Measurements from ENCODE around the gene ARL3.
A peak's percentile ranks its signal among the peaks of the same experiment; 100 is the strongest.
"Not testable (repeated sequence)": the region's sequence is repeated elsewhere in the genome, so short reads cannot be mapped to it uniquely, and the experiment has no call there.

ARL3 gene

DNA sequence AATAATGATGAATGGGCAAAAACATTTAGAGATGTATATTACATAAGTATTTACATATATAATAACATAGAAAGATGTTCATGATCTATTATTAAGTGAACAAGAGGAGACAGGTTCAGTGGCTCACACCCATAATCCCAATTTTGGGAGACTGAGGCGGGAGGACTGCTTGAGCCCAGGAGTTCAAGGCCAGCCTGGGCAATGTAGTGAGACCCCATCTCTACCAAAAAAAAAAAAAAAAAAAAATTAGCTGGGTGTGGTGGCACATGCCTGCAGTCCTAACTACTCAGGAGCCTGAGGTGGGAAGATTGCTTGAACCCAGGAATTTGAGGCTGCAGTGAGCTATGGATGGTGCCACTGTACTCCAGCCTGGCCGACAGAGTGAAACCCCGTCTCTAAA is 12.4 kb downstream of the ARL3 start:
- DNase-seq, result no peak

DNA sequence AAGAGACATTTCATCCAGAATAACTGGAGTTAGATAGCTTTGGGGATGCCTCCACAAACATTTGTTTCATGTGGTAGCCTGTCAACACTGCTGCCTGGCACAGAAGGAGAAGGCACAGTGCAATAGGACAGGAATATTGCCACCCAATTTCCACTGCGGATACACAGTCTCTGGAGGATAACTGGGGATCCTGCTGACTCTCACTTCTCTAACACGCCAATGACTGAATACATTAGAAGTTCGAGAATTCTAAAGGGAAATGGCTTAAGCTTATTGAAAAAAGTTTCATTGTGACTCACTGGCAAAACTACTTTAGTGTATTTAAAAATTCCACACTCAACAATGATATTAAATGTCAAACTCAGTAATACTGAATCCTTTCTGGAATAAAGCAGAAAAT is 12.9 kb downstream of the ARL3 start:
- no peak for DNase-seq

DNA sequence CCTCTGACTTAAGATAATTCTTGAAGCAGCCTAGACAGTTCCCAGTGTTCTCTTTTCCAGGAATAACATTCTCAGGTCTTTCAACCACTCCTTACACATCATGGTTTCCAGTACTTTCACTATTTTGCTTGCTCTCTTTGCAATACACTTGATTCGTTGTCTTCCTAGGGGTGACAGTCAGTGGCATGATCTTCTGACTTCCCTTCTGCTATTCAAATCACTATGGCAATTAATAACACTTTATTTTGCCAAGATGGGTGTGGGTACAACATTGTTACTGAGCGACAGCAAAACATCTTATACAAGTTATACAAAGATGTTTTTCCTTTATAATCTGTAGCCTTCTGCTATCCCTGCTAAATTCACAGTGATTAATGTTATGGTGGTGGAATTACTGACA is 15.3 kb downstream of the ARL3 start:
- no peak for DNase-seq

DNA sequence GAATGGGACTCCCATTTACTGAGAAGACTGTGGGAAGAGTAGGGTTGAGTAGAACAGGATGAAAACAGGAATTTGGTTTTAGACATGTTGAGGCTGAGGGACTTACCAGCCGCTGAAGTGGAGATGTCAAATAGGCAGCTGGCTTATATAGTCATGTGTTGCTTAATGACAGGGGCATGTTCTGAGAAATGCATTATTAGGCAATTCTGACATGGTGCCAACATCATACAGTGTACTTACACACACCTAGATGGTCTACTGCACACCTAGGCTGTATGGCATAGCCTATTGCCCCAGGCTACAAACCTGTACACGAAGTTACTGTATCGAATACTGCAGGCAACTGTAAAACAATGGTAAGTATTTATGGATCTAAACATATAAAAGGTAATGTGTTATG is 17.5 kb downstream of the ARL3 start:
- DNase-seq, result no peak

DNA sequence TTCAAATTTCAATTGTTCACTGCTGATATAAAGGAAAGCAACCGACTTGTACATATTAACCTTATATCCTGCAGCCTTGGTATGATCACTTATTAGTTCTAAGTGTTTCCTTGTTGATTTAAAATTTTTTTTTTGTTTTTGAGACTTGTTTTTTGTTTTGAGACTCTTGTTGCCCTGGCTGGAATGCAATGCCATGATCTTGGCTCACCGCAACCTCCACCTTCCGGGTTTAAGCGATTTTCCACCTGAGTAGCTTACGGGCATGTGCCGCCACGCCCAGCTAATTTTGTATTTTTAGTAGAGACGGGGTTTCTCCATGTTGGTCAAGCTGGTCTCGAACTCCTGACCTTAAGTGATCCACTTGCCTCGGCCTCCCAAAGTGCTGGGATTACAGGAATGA is 18.8 kb downstream of the ARL3 start:
- DNase-seq, result not testable (repeated sequence)

DNA sequence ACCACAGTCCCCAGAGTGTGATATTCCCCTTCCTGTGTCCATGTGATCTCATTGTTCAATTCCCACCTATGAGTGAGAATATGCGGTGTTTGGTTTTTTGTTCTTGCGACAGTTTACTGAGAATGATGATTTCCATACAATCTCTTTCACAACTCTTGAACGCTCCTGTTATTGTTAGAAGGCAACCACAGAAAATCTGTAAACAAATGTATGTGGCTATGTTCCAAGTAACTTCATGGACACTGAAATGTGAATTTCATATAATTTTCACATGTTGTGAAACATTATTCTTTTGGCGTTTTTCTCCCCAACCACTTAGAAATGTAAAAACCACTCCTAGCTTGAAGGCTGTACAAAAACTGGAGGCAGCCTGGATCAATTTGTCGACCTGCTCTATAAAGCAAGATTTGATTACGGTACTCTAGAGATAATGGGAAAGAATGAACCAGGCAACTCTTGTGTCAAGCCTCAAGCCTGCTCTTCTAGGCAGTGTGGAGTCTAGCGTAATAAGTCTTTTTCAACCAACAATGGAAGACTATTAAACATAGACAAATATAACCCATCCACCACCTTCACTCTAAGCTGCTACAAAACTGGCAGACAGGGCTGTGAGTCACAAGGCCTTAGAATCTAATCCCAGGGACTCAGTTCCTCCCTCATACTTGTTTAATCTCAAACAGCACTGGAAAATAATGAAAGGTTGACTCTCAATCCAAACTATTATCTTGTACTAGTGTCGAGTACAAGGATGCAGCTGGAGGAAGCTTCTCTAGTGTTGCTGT is 22.7 kb downstream of the ARL3 start:
- no peak for DNase-seq

DNA sequence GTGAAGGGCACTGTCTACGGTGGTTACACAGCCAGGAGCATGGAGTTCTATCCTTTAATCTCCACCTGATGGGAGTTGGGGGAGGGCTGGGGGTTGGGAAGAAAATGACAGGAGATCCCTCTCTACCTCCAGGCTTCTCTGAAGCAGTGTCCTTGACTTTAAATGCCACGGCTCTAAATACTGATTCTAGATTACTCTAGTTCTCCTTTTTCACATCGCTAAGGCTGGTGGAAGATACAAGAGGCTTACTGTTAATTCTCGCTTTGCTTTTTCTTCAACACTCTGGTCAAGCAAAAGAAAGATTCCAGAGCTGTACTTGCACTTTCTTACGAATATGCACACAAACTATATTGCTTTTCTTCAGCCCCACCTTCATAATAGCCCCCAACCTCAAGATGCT is 30.5 kb downstream of the ARL3 start:
- no peak for DNase-seq

DNA sequence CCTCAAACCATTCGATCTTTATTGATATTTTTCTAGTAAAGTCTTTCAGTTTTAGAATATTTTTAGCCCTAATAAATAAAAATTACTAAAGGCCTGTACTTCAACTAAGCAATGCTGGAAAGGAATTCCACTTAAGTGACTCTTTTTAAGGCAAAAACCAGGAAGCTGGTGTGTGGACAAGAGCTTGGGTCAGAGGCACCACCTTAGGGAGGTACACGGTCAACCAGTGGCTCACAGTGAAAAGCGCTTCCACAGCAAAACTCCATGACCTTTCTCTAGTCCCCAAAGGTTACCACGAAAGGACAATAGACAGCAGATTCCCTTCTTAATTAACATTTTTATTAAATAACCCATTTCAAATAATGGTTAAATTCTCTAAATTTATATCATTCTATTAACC is 31.2 kb downstream of the ARL3 start:
- no peak for DNase-seq

DNA sequence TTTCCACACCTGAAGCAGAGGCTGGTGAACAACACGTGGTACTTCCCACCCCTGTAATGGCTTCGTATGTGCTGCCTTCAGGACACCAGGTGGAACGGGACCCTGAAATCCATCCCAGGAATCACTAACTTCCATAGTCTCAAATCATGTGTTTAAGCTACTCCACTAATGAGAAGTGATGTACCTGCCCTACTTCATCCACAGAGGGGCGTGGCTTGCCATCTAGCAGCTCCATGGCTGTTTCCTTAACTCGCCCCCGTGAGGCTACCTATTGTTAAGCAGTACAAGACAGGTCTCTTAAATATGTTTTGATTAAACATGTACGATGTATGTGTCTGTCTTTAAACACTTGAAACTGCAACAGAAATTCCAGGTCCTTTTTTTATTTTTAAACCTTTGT is 31.8 kb downstream of the ARL3 start:
- DNase-seq, result no peak

DNA sequence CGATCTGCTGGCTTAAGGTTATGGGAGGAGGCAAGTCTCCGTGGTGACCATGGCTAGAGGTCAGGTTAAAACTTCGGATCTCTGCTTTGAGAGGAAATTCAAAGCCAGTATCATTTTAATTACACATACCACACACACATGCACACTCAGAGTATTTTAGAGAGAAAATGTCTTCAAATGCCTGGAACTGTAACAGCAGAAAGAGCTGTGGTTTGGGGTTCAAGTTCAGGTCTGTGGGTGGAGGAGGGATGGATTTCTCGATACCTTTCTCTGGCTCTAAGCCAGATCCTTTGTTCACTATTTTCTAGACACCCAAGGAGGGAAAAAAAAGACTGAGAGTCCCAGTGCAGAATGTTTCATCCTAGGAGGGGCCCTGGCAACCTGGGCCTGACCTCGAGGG is 32.5 kb downstream of the ARL3 start:
- DNase-seq, result no peak

DNA sequence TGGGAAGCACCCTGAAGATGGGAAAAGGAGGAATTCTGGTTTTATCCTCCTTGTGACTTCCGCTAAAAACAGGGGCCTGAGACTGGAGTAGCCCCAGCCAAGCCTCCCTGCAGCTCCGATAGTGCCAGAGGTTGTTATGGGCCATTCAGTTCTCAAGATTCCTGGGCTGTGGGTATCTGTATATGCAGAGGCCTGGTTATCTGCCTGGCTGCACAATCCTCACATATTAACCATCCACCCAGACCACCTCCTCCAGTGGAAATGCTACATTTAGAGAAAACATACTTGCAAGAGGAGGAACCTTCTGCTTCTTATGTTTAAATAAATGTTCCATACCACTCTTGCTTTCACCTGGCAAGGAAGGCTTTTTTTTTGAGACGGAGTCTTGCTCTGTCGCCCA is 34.6 kb downstream of the ARL3 start:
- no peak for DNase-seq

DNA sequence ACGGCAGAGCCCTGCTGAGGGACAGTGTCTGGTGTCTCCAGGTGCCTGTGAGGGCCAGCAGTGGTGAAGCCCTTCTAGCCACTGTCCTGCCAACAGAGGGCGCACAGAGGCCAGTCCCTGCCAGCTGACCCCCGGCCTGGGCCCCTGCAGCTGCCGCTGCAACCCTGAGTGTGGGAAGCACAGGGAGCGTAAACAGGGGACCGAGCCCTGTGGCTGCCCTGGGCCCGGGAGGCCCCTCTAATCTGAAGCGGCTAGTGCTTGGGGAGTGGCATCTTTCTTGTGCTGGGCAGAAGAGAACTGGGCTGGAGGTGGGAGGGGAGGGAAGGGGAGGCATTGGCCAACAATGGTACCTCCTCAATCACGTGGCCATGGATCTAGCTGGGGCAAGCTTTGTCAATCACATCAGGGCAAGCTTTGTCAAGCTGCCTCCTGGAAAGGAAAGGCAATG is 35.3 kb downstream of the ARL3 start:
- peak; percentile 56 for DNase-seq

DNA sequence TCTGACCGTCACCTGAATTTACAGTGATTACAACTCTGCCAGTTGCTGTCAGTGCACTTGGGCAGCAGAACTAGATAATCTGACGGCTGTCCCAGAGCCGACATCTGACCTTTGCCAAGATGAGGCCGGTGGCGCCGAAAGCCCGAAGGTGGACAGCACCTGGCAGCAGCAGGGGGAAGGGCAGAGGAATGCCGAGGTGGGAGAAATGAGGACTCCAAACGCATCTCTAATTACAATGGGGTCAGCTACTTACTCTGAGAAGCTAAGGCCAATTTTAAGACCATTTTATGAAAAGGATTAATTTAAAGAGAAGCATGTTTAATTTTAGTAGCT is 36.2 kb downstream of the ARL3 start:
- no peak for DNase-seq

DNA sequence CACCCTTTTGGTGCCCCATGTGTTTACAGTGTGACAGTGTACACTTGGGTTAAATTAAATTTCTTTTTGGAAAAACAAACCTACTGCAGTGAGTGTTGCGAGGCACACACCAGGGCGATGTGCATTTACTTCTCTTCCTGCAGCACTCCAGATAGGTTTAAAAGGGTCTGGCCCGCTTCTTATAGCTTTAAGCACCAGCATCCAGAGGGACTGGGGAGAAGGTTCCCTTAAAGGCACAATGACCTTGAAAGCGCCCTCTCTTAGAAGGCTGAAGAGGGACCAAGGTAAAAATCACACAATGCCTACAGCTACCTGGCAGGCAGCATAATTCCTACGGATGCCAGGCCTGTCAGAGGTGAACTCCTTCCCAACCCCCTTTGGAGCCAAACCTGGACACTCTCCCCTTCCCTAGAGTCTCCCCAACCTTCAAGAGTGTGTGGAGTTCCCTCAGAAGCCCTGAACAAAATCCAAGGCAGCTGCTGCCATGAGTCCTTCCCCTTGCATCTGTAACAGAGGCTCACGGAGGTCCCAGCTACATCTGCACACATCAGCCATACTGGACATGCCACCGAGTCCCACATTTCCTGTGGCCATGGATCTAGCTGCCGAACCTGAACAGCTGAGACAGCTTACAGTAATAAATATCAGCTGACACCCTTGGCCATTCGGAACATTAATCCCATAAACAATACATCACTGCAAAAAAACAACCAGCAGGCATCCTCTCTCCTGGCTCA is 36.7 kb downstream of the ARL3 start:
- no peak for DNase-seq

DNA sequence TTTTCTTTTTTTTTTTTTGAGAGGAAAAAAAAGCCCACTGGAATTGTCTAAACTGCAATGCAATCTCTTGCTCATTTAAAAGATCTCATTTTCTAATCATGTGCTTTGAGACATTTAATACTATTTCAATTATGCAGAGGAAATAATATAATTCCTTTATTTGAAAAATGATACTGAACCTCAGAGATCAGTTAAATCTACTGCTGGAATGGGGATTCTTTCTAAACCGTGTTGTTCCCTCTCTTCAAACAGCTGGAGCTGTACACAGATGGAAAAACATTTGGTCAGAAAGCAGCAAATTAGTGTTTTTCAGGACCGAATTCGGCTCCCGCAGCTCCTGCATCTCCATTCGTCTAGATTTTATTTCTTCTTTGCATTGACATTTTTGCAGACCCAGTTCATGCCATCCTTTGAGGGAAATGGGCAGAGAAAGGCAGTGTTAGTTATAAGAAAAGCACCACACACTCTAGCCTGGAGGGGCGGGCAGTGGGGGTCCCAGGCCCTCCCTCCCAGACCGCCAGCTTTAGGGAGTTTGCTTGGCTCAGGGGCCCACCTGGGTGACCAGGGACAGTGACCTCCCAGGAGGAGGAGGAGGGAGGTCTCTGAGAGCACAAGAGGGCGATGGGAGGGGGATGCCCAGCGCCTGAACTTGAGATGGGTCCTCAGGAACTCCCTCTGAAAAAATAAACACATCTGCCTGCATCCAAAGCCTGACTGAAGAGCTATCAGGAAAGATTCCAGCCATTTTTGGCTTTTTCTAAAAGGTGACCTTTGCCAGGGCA is 37.5 kb downstream of the ARL3 start:
- no peak for DNase-seq

DNA sequence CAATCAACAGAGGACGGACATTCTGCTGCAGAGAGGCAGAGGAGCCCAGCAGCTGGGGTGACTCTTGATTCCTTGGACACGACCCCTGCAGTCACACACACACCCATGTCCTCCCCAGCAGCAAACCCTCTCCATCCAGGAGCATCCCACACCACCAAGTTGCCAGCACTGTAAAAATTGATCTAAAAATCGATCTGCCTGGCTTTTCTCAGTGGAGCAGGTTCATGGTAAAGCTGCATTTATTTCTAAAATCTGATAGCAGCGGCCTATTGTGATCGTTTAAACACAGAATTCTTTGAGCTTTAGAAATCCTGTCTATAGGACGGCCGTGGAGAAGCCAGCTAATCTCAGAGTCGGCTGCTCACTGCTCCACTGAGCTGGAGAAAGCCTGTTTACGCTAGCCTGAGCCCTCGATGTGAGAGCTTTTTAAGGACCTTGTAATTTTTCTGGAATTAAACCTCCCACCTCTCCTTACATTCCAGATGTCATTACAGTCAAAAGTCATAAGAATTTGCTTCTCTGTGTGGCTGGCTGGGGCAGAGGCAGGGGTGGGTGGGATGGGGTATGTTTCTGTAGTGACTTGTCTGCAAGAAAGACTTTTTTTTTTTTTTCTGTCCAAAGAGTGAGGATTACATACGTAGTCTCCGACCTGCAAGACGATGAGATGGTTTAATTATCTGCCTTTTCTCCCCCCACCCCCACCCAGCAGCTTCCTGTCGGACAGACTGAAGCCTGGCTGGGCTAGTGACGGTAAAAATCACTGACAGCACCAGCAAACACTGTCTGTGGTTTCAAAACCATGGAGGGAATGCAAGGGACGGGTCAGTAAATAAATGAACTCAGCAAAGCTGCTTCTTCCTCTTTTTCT is 38.3 kb downstream of the ARL3 start:
- no peak for DNase-seq

DNA sequence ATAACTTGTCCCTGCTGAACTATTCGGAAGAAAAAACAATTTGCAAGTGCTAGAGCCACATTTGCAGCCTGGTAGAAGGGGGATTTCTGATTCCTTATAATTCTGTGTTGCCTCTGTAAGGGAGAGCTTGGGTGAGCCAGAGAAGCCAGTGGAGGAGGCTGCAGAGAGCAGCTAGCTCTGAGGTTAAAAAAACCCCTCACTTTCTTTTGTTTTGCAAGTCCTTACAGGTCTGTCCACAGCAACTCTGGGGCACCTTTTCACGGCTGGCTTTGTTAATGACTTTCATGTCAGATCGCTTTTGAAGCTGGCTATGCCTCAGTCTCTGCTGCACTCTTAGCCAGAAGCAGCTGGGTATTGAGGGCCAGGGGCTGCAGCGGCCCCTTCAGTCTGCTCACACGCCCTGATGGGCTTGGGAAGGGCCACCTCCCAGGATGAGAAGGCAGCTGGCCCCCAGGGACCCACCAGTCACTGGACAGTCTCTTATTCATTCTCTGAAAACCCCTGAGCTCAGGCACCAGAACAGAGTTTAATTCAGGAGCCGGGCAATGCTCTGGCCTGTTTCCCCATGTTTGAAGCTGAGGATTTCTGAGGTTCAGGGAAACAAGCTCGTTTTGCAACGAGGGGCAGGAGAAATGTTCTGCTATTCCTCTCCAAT is 39.1 kb downstream of the ARL3 start:
- no peak for DNase-seq

DNA sequence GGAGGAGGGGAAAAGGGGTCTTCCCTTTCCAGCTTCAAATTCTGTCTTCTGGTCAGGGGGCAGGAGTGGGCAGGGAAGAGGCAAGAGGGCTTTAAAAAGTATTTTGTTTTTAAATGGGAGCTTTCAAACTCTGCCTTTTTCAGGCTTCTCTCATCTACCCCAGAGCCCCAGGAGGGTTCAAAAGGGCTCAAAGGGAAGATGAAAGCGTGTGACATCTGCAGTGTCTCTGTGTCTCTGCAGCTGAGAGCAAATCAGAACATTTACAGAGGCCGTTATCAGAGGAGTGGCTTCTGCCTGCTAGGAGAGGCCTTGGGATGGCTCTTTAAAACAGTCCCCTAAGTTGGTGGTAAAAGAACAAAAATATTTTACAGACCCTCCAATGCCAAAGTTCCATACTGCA is 39.6 kb downstream of the ARL3 start:
- DNase-seq, result no peak

DNA sequence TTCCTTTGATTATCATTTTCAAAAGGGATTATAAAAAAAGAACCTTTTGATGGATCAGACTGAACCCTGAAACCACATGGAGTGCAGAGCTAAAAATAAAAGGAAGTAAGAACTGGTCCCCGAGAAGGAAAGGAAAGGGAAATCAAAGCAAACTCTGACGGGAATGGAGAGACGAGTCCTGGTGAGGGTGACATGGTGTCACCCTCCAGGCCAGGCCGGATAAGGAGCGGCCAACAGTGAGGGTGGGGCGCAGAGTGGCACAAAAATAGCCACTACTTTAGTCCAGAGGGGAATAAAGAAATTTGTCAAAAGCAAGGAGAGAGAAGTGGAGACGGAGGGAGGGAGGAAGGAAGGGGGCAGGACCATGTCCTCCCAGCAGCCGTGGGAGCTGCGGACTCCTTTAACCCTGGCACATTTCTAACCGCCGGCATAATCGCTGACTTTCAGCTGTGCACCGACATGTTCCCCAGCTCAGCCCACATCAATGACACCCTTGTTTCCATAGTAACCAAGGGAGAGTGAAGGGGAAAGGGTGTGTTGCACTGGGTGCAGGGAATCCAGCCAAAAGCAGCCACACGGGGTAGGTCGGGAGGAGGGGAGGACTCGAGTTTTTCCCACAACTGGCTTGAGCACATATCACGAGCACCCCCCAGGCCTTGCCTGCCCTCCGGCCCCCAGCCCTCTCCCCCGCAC is 40.2 kb downstream of the ARL3 start:
- DNase-seq, result peak; percentile 76

DNA sequence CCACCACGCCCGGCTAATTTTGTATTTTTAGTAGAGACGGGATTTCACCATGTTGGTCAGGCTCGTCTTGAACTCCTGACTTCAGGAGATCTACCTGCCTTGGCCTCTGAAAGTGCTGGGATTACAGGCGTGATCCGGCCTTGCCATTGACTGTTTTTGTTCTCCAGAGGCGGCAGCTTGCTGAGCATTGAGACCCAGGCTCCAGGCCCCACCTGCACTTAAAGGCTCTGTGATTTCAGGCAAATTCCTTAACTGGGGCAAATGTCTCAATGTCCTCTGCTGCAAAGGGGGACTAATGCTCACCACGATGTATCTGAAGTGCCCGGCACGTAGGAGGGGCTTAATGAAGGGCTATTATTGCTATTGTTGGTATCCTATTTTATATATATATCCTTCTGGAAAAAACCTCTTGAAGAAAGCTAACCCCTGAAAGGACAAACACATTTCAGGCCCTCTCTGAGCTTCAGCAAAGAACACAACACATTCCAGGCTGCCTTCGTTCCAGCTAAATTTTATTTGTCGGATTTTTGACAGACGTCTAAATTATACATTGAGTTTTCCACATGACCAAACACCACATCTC is 40.9 kb downstream of the ARL3 start:
- no peak for DNase-seq

DNA sequence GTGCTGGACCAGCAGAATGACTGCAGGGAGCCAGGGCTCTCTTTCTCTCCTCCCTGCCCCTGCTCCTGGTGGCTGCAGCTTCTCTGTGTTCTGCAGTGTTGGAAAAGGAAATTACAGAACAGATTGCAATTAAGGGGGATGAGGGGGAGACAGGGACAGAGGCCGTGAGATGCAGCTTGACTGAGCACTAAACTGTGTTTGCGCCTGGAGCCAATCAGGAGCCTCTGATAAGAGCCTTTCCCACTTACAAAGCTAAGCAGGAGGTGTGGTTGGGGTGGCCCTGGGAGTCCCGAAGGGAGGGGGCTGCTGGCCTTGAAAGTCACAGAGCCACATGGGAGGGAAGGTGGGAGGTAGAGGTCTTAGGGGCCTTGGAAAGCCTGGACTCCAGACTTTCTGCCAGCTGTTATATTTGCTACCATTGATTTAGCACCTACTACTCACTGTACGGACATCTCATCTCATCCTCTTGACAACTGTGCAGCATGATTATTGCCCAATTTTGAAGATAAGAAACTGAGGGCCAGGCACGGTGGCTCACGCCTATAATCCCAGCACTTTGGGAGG is 43.2 kb downstream of the ARL3 start:
- DNase-seq, result no peak
